GM21360 (cell line): ENCODE results near the gene CCDC17.

ENCODE experiments used
- ATAC-seq: cut with Tn5 transposase; IDR thresholded peaks from one replicate; pipeline ENCODE4 v1.9.1; 2021; ENCODE audit warnings: mild to moderate bottlenecking, moderate library complexity; ENCODE audit not compliant: unreplicated experiment

CCDC17 gene

DNA sequence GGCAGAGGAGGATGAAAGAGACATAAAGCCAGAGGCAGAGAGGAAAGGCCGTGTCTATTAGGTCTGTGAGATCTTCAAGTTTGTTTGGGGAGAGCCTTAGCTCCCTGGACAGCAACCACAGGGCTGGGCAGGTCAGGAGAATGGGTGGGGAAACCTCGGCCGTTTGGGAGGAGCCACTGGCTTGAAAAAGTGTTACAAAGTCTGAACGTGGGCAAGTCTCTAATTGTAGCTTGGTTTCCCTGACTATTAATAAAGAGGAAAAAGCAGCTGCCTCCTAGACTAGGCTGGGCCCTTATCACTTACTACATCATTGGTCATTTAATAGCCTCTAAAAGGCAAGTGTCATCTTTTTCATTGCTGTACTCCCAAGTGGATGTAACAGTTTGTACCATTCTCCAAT lies at the start of gene CCDC17:
Gene CCDC17 (minus strand): TSS at position 83 of the 400 bp plus-strand sequence. CDS start 145 bp downstream, outside the sequence.
- no peak for ATAC-seq

DNA sequence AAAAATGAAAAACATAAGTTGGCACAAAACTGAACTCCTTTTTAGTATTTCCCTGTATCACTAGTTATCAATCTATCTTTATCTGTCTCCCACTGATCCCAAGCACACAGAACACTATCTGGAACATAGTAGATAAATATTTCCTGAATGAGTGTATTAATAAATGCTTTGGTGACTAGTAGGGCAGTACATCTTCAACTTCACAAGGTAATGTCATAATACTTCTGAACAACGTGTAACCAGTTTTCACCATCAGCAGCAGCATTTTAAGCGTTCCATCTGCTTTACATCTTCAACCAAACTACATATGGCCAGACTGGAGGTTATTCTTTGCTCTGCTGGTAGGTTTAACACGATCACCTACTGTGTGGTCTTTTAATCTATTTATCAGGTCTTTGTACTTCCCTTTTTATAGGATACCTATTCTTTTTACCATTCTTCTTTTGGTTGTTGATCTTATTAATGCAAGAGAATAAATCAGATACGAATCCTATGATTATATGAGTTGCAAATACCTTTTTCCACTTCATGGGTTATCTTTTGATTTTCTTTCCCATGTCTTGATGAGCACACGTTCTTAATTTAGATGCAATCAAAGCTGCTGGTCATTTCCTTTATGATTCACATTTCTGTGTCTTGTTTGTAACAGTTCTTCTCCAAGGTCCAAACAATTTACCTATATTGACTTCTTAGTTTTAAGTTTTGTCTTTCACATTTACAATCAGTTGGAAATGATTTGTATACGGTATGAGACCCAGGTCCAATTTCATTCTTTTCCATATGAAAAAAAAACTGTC lies 46.2 kb upstream of the CCDC17 start:
- no peak for ATAC-seq

DNA sequence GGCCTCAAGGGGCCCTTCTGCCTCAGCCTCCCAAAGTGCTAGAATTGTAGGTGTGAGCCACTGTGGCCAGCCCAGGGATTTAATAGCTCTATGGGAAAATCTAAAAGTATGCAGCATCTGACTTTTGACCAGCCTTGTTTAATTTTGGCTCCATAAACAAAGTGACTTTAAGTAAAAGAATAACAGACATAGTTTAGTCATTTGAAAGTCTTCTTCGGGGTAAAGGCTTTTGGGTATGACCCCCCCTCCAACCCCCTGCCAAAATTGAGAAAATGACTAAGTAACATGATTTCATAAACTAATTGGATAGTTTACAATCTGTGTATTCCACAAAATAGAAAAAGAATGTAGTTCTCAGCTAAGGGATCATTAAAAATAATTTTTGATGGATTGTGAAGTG lies 45.5 kb upstream of the CCDC17 start:
- no peak for ATAC-seq

DNA sequence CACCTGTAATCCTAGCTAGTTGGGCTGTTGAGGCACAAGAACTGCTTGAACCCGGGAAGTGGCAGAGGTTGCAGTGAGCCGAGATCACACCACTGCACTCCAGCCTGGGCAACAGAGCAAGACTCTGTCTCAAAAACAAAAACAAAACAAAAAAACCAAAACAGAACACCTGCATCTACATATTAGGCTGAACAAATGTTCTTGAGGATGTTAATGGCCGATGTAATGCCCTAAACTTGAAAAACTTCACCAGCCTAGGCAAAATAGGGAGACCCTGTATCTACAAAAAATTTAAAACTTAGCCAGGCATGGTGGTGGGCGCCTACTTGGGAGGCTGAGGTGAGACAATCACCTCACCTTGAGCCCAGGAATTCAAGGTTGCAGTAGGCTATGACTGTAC lies 44.7 kb upstream of the CCDC17 start:
- no peak for ATAC-seq

DNA sequence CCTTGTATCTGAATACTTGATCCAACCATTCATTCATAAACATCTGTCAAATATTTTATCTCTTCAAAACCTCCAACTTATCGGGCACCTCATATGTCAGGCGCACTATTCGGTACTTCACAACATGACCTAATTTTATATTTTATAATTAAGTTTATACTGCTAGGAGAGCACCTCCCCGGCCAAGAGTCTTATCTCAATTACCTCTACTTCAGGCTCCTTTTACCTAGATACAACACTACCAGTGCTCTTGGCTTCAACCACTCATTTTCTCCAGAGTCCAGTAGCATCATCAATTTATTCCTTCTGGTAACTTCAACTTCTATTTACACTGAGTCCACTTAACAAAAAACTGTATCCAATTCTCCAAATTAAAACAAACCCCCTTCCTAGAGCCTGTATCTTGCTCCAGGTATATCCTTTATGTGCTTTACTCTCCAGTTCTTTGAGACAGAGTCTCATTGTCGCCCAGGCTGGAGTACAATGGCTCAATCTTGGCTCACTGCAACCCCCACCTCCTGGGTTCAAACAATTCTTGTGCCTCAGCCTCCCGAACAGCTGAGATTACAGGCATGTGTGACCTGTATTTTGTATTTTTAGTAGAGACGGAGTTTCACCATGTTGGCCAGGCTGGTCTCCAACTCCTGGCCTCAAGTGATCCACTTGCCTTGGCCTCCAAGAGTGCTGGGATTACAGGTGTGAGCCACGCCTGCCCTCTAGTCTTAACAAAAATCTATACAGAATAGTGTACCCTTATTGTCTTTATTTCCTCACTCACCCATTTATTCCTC lies 43.7 kb upstream of the CCDC17 start:
- ATAC-seq: no peak

DNA sequence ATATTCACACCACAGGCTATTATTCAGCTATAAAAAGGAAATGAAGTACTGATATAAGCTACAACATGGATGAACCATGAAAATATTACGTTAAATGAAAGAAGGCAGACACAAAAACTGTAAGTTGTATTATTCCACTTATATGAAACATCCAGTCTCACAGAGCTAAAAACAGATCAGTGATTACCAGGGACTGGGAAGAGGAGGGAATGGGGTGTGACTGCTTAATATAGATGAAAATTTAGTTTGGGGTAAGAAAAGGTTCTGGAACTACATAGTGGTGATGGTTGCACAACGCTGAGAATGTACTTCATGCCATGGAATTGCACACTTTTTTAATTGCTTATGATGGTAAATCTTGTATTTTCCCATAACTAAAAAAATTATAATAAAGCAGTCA lies 43.0 kb upstream of the CCDC17 start:
- ATAC-seq: no peak

DNA sequence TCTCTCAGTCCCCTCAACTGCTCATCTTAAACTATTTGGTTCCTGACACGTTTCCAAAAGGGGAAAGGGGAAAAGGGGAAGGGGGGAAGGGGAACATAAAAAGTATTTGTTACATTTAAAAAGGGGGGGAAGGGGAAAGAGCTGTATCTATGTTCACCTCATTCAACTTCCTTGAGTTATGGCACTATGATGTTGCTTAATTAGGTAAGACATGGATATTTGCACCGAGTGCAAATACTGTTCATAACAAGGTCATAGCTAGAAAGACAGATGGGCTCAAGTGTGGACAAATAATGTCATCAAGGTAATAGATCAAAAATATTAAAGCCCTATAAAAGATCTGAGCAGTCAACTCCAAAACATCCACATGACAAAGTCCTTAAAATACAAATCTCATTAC lies 36.5 kb upstream of the CCDC17 start:
- ATAC-seq: no peak

DNA sequence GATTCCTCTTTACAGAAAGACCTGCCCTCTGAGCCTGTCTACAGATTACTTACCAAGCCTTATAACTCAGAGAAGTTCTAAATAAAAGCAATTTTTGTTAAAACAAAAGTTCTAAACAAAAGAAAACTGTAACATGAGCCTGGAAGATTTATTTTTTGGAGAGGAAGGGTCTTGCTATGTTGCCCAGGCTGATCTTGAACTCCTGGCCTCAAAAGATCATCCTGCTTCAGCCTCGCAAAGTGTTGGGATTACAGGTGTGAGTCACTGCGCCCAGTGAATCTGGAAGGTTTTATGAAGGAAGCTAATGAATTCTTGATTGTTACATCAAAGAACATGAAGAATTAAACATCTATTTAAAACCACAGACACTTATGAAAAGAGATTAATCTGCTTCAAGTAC lies 35.4 kb upstream of the CCDC17 start:
- no peak for ATAC-seq

DNA sequence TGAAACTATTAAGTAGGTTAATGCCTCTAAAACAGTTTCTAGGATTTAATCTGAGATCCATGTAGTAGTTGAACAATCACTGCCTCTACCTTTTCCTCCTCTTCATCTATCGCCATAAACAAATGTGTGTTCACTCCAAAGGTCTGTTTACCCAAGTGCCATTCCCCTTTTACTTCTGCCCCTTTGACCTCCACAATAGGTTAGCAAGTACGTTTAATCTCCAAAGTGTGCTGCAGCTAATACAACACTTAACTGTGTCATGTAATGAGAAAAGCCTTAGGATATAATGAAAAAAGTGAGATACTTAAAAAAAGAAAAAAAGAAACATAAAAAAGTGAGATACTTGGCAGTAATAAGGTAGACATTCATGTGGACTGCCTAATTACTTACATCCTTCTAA lies 34.3 kb upstream of the CCDC17 start:
- ATAC-seq: no peak

DNA sequence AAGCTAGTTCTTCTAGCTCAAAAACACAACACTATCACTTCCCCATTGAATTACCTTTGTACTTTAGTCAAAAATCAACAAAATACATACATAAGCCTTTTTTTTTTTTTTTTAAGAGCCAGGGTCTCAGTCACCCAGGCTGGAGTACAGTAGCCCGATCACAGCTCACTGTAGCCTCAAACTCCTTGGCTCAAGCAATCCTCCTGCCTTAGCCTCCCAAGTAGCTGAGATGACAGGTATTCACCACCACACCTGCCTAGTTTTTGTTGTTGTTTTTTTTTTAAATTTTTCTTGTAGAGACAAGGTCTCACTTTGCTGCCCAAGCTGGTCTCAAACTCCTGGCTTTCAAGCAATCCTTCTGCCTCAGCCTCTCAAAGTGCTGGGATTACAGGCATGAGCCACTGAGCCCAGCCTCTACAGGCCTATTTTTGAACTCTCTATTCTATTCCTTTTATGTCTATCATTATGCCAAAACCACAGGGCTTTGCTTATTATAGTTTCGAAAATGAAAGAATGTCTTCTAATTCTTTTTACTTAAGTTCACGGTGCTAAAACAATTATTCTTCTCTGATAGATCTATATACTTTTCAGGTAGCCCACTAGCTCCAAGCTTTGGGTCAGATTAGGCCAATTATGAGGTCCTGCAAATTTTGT lies 32.8 kb upstream of the CCDC17 start:
- no peak for ATAC-seq

DNA sequence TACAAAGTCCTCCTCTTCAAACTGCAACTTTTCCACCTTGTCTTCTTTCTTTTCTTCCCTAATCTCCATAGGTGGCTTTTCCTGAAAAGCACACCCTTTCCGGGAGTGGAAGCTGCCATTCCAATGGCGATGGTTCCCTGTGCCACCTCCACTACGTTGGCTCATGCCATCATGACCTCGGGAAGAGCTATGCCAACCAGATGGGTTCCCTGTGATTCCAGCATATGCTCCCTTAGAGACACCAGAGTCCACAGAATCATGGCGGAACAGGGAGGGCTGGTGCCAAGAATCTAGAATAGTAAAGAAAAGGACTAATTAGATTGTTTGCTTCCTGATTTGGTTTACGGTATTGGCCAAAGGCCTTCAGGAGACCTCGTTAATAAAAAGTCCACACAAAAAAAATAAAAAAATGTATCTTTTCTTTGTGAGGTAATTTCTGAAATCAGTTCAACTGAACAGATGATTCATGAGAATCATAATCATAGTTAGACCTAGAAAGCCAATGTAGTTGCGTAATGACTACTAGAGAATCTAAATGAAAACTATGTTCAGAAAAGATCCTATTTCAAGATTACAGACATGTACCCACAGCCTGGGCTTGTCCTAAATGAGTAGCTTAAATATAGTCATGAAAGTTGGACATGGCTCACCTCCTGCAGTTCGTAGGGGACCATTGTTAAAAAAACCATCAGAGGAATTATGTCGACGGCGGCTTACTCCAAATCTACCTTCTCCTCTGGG lies 30.9 kb upstream of the CCDC17 start:
- no peak for ATAC-seq

DNA sequence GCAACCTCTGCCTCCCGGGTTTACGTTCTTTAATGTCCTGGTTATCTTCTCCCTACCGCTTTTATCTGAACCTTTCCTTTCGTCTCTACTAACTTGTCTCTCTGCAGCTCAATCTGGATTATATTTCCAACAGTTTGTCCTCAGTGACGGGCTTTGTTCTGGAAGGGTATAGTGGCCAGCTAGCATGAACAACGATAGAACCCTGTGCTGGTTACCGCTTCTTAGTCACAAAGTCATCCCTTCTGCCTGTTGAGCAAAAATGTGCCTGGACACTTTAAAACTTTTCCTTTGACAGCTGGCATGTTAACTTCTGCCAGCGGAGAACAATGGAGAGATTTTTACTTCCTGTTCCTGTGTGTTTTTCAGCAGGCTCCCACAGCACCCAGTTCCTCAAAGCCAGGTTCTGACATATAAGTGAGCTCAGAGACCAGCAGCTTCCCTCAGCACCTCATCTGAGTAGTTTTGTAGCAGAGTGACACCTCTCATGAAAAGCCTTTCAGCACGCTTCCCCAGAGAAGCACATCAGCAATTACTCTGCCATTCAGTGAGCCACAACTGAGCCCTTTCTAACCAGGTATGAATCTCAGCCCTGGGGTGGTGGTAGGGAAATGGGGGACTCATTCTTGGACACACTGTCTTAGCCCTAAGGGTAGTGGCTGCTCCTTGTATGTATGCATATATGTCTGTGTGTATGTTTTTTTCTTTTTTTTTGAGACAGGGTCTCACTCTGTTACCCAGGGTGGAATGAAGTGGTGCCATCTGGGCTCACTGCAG lies 23.6 kb upstream of the CCDC17 start:
- no peak for ATAC-seq

DNA sequence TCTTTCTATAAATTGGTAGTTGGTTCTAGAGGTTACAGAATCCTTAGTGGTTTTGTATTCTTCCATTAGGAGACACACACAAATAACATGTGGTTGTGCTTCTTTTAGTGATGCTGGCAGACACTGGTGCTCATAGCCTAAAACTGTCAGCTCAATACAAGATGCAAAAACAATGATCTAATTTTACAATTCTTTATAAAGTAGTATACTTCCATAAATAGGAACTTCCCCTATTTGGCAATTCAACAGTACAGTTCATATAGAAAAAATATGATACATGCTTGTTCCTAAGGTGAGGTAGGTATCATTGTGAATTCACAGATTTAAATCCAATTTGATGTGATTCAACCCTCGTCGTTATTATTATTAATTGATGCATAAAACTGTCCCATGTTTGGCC lies 20.8 kb upstream of the CCDC17 start:
- ATAC-seq: no peak

DNA sequence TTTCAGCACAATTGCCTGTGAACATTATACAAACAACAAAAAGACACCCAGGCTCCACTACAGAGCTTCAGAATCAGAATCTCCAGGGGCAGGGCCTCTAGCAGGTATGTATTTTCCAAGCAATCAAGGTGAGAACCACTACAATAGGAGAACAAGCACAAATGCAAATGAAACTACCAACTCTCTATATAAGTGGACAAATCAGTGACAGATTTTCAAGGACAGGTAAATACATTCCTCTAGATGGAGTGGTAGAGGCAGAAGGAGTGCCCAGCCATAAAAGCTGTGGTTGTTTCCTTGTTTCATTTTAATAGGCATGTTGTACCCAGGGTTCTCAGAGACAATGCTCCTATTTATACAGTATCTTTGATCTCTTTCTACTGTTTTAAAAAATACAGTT lies 20.1 kb upstream of the CCDC17 start:
- no peak for ATAC-seq

DNA sequence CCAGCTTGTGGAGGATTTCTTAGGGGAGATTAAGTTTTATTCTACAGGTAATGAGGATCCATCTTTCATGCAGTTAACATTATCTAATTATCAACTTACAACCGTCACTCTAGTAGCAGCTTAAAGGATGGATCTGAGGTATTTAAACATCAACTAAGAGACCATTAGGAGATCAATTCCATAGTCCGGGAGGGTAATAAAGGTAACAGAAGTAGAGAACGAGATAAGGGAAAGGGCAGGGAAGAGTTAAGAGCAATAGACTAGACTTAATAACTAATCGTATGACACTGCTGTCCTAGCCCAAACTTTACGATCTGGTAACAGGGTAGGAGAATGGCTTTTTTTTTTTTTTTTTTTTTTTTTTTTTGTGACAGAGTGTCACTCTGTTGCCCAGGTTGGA lies 19.5 kb upstream of the CCDC17 start:
- no peak for ATAC-seq

DNA sequence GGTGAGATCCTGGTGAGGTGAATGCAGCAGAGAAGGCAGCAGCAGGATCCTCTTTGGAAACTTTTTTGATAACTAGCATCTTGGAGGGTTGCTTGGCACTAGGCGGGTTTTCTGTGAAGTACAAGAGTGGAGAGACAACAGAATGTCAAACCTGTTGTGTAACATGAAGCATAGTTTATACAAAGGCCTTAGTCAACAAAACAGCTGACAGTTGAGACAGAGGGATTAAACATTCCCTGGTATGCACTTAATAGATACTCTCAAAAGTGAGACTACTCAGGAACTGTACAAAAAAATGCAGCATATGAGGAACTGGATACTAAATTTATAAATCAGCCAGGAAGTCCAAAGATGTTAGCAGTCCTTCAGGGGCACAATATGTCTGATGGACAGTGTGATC lies 16.4 kb upstream of the CCDC17 start:
- no peak for ATAC-seq

DNA sequence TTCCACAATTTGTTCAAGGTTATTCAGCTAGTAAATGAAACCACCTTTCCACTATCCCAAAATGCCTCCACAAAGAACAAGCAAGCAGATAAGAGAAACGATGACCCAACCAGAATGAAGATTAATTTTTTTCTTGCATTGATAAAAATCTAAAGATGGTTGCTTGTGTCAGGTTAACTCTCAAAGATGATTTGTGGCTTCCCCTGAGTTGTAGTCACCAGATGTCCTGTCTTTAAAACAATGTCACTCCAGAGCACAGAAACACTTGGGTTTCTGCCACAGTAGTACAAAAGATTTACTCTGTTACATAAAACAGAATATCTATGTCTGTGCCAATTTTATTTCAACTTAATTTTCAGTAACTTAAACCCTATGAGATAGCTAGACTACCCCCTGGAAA lies 11.4 kb upstream of the CCDC17 start:
- no peak for ATAC-seq

DNA sequence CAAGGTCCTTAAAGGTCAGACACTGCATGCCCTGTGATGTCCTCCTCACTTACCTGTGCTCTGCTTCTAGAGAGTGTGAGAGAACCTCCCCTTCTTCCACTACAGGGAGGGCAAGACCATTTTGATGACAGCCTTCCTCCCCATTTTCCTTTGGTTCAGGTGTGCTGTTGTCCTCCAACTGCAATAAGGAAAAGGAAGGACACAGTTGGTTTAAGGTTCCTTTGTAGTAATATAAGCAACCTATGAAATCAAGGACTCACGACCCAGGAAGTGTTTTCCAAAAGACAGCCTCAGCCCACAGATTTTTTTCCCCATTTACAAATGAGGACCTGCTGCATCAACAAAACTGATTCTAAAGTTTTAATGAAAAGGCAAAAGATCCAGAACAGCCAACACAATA lies 6.6 kb upstream of the CCDC17 start:
- ATAC-seq: no peak

DNA sequence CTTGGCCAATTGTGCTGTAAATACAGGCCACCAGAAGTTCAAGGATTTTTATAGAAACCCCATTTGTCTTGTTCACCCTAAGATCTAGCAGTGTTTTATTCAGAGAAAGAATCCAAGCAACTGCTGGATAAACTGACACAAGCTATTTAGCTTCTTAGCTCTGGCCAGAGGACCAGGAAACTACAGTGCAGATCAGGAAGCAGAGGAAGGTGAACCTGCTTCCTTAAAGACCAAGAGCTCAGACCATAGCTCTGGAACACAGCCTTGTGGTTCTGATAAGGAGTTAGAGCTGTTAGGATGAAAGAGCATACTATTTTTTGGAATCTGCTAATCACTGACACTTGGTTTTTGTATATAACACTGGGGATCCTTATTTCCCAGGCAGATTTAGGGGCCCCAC lies 5.2 kb upstream of the CCDC17 start:
- ATAC-seq: no peak
